SKM-1 (cell line): ENCODE results near the gene PLSCR2.
"Not testable (repeated sequence)": the region's sequence is repeated elsewhere in the genome, so short reads cannot be mapped to it uniquely, and the experiment has no call there.

Source experiments
- DNase-seq: peaks from one replicate; lab custom pipeline; 2025; ENCODE audit not compliant: unreplicated experiment; lab: John Stamatoyannopoulos, UW

Gene PLSCR2

DNA sequence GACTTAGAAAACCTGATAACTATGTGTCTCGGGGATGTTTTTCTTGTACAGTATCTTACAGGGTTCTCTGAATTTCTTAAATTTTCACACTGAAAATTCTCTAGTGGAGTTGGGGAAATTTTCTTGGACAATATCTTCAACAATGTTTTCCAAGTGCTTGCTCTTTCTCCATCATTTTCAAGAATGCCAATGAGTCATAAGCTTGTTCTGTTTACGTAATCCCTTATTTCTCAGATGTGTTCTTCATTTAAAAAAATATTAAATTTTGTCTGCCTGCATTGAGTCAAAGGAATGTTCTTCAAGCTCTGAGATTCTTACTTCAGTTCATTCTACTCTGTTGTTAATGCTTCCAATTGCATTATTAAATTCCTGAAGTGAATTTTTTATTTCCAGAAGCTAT is 21.9 kb upstream of the PLSCR2 start:
- no peak for DNase-seq

DNA sequence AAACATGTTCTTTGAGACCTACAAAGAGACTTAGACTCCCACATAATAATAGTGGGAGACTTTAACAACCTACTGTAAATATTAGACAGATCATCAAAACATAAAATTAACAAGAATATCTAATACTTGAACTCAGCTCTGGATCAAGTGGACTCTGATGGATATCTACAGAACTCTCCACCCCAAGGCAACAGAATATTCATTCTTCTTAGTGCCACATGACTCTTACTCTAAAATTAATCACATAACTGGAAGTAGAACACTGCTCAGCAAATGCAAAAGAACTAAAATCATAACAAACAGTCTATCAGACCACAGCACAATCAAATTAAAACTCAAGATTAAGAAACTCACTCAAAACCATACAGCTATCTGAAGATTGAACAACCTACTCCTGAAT is 15.9 kb upstream of the PLSCR2 start:
- DNase-seq: no peak

DNA sequence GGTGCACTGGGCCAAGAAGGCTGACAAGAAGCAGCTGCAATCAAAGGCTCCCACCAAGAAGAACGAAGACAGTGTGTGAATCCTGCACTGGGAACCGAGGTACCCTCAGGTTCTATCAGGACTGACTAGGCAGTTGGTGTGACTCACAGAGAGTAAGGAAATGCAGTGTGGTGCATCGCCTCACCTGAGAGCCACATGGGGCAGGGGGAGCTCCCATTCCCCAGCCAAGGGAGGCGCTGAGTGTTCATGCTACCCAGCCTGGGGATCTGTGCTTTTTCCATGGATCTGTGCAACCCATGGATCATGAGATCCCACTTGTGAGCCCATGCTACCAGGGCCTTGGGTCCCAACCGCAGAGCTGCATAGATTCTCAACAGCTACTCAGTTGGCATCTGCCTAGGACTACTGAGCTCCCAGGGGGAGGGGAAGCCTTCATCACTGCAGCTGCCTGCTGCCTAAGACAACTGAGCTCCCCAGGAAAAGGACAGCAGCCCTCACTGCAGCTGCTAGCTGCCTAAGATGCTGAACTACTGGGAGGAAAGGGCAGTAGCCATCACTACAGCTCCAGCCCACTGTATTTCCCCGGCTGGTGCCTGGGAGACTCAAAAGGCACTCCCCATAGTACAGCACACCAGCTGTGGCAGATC is 6.9 kb upstream of the PLSCR2 start:
- DNase-seq: no peak

DNA sequence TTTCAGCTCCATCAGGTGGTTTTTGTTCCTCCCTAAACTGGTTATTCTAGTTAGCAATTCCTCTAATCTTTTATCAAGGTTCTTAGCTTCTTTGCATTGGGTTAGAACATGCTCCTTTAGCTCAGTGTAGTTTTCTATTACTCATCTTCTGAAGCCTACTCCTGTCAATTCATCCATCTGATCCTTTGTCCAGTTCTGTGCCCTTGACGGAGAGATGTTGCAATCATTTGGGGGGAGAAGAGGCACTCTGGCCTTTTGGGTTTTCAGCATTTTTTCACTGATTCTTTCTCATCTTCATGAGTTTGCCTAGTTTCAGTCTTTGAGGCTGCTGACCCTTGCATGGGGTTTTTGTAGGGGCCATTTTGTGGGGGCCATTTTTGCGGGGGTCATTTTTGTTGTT is 5.6 kb upstream of the PLSCR2 start:
- not testable (repeated sequence) for DNase-seq

DNA sequence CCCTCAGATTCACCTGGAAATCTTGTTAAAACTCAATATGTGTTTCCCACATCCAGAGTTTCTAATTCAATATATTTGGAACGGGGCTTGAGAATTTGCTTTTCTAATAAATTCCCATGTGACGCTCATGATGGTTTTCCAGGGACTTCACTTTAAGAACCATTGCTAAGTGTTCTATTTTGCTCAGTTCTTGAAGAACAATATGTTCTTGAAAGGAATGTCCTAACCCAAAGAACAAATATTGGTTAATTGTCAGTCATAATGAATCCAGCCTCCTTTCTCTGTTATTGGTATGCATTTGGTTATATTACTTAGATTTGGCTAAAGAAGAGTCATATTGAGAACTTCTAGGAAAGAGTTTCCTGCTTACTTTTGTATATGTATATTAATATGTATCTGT is 4.4 kb upstream of the PLSCR2 start:
- DNase-seq: no peak

DNA sequence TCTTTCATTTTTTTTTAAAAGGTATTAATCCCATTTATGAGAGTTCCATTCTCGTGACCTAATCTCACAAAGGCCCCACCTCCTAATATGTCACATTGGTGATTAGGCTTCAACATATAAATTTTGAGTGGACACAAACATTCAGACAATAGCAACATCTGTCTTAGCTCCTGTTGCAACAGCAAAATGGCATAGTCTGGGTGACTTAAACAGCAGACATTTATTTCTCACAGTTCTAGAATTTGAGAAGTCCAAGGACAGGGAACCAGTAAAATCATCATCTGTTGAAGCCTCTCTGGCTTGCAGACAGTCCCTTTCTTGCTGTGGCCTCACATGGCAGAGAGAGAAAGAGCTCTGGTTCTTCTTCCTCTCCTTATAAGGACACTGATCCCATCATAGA is 3.2 kb upstream of the PLSCR2 start:
- DNase-seq: no peak

- DNase-seq: no peak
These were observed 1.7 kb upstream of the PLSCR2 start for GRCh38 chr3:146471012-146471411.

GRCh38 chr3:146470425-146470990 is 1.1 kb upstream of the PLSCR2 start:
- no peak for DNase-seq

GRCh38 chr3:146468671-146469149 is 651 bp downstream of the PLSCR2 start:
- no peak for DNase-seq

DNA sequence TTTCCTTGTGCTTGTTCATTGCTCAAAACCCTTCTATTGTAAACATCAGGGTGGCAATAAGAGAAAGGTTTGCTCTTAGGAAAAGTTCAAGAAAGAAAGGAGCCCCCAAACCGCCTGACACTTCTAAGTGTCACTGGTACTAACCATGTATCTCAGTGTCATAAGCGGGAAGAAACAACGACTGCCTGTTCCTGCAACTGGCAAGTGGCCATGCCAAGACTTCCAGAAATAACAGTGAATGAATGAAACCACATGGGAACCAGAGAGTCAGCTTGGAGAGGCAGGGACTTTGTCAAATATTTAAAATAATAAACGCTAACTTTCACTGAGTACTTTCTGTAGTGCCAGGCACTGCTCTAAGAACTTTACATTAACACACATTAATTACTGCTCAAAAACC is 1.1 kb downstream of the PLSCR2 start:
- no peak for DNase-seq

- no peak for DNase-seq
These were observed 2.8 kb downstream of the PLSCR2 start for GRCh38 chr3:146466604-146467003.

GRCh38 chr3:146465693-146466465 is 3.5 kb downstream of the PLSCR2 start:
- DNase-seq: no peak

GRCh38 chr3:146464783-146465182 is 4.6 kb downstream of the PLSCR2 start:
- no peak for DNase-seq

GRCh38 chr3:146464005-146464595 is 5.3 kb downstream of the PLSCR2 start:
- DNase-seq: no peak

- no peak for DNase-seq
These were observed 14.6 kb downstream of the PLSCR2 start for GRCh38 chr3:146454796-146455195.

- DNase-seq: no peak
These were observed 19.7 kb downstream of the PLSCR2 start for GRCh38 chr3:146449613-146450012.

- no peak for DNase-seq
These were observed 20.3 kb downstream of the PLSCR2 start for GRCh38 chr3:146449076-146449475.

DNA sequence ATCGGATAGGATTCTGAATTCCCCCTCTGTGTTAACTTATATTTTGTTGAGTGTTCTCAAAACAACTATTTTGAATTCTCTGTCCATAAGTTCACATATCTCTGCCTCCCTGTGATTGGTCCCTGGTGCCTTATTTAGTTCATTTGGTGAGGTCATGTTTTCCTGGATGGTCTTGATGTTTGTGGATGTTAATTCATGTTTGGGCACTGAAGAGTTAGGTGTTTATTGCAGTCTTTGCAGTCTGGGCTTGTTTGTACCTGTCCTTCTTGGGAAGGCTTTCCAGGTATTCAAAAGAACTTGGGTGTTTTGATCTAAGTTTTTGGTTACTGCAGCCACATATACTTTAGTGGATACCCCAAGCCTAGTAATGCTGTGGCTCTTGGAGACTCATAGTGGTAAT is 23.3 kb downstream of the PLSCR2 start:
- no peak for DNase-seq

DNA sequence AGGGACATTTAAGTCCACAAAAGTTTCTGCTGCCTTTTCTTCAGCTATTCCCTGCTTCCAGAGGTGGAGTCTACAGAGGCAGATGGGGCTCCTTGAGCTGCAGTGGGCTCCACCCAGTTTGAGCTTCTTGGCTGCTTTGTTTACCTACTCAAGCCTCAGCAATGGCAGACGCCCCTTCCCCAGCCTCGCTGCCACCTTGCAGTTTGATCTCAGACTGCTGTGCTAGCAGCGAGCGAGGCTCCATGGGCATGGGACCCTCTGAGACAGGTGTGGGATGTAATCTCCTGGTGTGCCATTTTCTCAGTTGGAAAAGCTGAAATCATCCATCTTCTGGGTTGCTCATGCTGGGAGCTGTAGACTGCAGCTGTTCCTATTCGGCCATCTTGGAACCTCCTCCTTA is 29.1 kb downstream of the PLSCR2 start:
- DNase-seq: not testable (repeated sequence)

DNA sequence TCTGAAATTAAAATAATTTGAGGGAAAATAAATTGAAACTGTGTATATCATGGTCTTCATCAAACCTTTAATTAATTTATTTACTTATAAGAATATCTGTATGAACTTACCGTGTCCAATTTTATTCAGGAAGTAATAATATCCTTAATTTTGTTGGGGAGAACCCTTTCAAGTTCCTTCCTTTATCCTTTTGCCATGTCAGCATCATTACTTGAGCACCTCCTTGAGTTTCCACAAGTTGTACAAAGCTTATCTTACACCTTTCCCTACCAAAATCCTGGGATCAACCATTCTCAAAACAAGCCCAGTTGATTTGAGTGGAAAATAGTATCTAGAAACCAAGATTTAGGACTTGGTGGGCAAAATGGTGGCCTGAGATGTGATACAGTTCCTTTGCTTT is 37.3 kb downstream of the PLSCR2 start:
- no peak for DNase-seq

DNA sequence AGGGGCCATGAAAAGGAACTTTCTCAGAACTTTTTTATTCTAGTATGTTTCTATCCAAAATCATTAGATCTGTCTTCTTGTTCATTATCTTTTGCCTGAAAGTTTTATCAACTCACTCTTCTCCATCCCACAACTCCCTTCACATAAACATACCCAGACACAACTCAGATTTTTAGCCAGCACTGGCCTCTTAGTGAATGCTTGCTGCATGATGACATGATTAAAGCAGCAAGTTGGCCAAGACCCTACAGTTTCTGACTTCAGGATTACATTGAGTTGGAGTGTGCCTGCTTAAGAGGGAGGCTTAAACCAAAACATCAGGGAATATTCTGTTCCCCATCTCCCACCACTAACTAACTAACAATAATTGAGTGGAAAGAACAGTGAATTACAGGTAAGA is 38.1 kb downstream of the PLSCR2 start:
- no peak for DNase-seq

GRCh38 chr3:146425341-146425740 is 44.0 kb downstream of the PLSCR2 start:
- DNase-seq: no peak
